Measurements from ENCODE around the gene KLF13. TPM values are rescaled to one million over a fixed set of nuclear protein-coding genes. Genes with fewer than 3 reads are reported as not detected.

Gene KLF13
- total and polyA plus RNA-seq, 2 donors (not counting 1 experiment from before 2014, with no cell fraction given), result 65.5 to 140 TPM

DNA sequence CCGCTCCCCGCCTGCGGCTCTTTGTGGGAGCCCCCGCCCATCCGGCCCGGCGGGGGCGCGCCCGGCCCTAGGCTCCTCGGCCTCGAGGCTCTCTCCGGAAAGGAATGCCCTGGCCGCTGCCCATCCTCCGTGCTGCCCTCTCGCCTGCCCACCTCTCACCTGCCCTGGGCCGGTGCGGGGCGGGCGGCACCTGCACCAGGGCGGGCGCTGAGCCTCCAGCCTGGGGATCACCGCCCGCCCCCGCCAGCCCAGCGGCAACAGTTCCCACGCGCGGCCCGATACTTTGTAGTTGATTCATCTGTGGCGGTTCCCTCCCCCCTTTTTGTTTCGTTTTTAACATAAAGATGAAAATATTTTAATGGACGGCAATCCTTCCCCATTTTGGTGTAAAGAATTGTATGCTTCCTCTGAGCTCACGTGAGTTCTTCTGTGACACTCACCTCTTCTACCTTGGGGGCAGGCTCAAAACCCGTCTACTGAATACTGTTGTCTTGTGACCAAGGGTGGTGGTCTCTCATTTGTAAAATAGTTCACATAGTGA lies 1.9 kb downstream of the KLF13 start:
- Histone ChIP-seq H3K4me2 (replicated peaks; ENCODE audit: low read depth, low read length, poor library complexity, severe bottlenecking) (peak overlapping the region; percentile 75), H3K27me3 (replicated peaks in 1 of 4; ENCODE audit: control extremely low read depth in 1 of 4, control insufficient read depth in 3 of 4, insufficient read depth in 4 of 4, low read length in 3 of 4) (no peaks in the 10 kb centered on the region), H3K9me3 (ENCODE audit: control extremely low read depth in 1 of 3, control insufficient read depth in 2 of 3, insufficient read depth in 1 of 3, low read length in 2 of 3) (no peaks in the 10 kb centered on the region), H2AFZ (ENCODE audit: insufficient read depth, low read depth, low read length, poor library complexity, severe bottlenecking) (peak overlapping the region; percentile 30), H3K9ac (ENCODE audit: low read length) (peak overlapping the region; percentile 92), H3K36me3 (replicated peaks in 1 of 2; ENCODE audit: control extremely low read depth in 1 of 2, control insufficient read depth in 1 of 2, extremely low read depth in 1 of 2, insufficient read depth in 2 of 2, low read length in 1 of 2) (peaks cover 2 to 12% of the 10 kb centered on the region in 2 experiments), H3K79me2 (ENCODE audit: control insufficient read depth, insufficient read depth, low read length) (peaks cover 55% of the 10 kb centered on the region), H3K4me1 (ENCODE audit: control insufficient read depth in 2 of 2, insufficient read depth in 2 of 2, low read length in 2 of 2) (peaks cover 63 to 67% of the 10 kb centered on the region in 2 donors), H3K4me3 (ENCODE audit: control extremely low read depth in 1 of 5, extremely low read depth in 1 of 5, insufficient read depth in 1 of 5, low read depth in 2 of 5, low read length in 4 of 5) (peak overlapping the region; percentile 57 to 88 (median 77)), H3K27ac (ENCODE audit: low read length in 2 of 2) (peak overlapping the region; percentile 91 to 97), H4K20me1 (ENCODE audit: control insufficient read depth, insufficient read depth, low read length, poor library complexity, severe bottlenecking) (peaks cover 55% of the 10 kb centered on the region)
- no peaks in the 10 kb centered on the region for H3K9me3 Mint-ChIP-seq (ENCODE audit: insufficient read depth)
- DNase-seq (peak; percentile 89), ATAC-seq (ENCODE audit: low read depth) (no peak)
- ChIA-PET CTCF (interaction anchor here (0.5 to 2.2 kb wide), 15 partner anchors 9 to 160 kb away, joined by 3 to 18 read pairs (median 5); no protein-coding TSS in a partner anchor), POLR2A (interaction anchor here (0.6 to 7.0 kb wide), 17 partner anchors 11 to 154 kb away, joined by 3 to 137 read pairs (median 6); no protein-coding TSS in a partner anchor)
- intact Hi-C loops (cut with micrococcal nuclease), result loop anchor here (1.0 to 10.0 kb wide), 4 partner anchors 33 to 704 kb away; partner anchors contain the start of gene ARHGAP11B
- H3K27me3 Mint-ChIP-seq, result no peaks in the 10 kb centered on the region
- under 1% methylated on average over 25 of the region's 35 CpGs for WGBS (ENCODE audit: insufficient coverage)
- H3K27ac Mint-ChIP-seq, result peak overlapping the region; percentile 90
- peaks cover 67% of the 10 kb centered on the region for H3K4me1 Mint-ChIP-seq
- H3K4me3 Mint-ChIP-seq, result peak overlapping the region; percentile 91
- TF ChIP-seq, protein P1, sequence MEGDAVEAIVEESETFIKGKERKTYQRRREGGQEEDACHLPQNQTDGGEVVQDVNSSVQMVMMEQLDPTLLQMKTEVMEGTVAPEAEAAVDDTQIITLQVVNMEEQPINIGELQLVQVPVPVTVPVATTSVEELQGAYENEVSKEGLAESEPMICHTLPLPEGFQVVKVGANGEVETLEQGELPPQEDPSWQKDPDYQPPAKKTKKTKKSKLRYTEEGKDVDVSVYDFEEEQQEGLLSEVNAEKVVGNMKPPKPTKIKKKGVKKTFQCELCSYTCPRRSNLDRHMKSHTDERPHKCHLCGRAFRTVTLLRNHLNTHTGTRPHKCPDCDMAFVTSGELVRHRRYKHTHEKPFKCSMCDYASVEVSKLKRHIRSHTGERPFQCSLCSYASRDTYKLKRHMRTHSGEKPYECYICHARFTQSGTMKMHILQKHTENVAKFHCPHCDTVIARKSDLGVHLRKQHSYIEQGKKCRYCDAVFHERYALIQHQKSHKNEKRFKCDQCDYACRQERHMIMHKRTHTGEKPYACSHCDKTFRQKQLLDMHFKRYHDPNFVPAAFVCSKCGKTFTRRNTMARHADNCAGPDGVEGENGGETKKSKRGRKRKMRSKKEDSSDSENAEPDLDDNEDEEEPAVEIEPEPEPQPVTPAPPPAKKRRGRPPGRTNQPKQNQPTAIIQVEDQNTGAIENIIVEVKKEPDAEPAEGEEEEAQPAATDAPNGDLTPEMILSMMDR (IDR thresholded peaks at IDR 0.05), result no peak
- TF ChIP-seq EZH2 (IDR thresholded peaks at IDR 0.05; ENCODE audit: borderline replicate concordance, insufficient read depth, low read depth, low read length, poor library complexity, severe bottlenecking), result no peak

All from B cell (primary cell).